GM19395 (cell line): Measurements from ENCODE around the gene ADCY9.

Experiments used
- ATAC-seq: cut with Tn5 transposase; IDR thresholded peaks from one replicate; pipeline ENCODE4 v1.9.1; 2021; ENCODE audit warnings: mild to moderate bottlenecking, moderate library complexity; ENCODE audit not compliant: unreplicated experiment

The ADCY9 gene

GRCh38 chr16:4008116-4008515 is 108.1 kb downstream of the ADCY9 start:
- ATAC-seq: no peak

GRCh38 chr16:4006397-4006999 is 109.7 kb downstream of the ADCY9 start:
- ATAC-seq: no peak

- ATAC-seq: no peak
These were observed 110.5 kb downstream of the ADCY9 start for GRCh38 chr16:4005731-4006130.

- no peak for ATAC-seq
These were observed 111.0 kb downstream of the ADCY9 start for GRCh38 chr16:4005281-4005680.

GRCh38 chr16:4004206-4004605 is 112.0 kb downstream of the ADCY9 start:
- no peak for ATAC-seq

- no peak for ATAC-seq
These were observed 112.7 kb downstream of the ADCY9 start for GRCh38 chr16:4003576-4003975.

GRCh38 chr16:4003166-4003565 is 113.1 kb downstream of the ADCY9 start:
- ATAC-seq: no peak

GRCh38 chr16:4002121-4002520 is 114.1 kb downstream of the ADCY9 start:
- no peak for ATAC-seq

GRCh38 chr16:3999479-4000325 is 116.5 kb downstream of the ADCY9 start:
- no peak for ATAC-seq

GRCh38 chr16:3998793-3999478 is 117.3 kb downstream of the ADCY9 start:
- ATAC-seq: no peak

GRCh38 chr16:3997231-3997841 is 118.9 kb downstream of the ADCY9 start:
- no peak for ATAC-seq

GRCh38 chr16:3995001-3995400 is 121.2 kb downstream of the ADCY9 start:
- ATAC-seq: no peak

- ATAC-seq: no peak
These were observed 123.0 kb downstream of the ADCY9 start for GRCh38 chr16:3993052-3993785.

- no peak for ATAC-seq
These were observed 123.8 kb downstream of the ADCY9 start for GRCh38 chr16:3992297-3993051.

- no peak for ATAC-seq
These were observed 127.4 kb downstream of the ADCY9 start for GRCh38 chr16:3988824-3989223.

- ATAC-seq: no peak
These were observed 128.2 kb downstream of the ADCY9 start for GRCh38 chr16:3988011-3988410.

- no peak for ATAC-seq
These were observed 129.0 kb downstream of the ADCY9 start for GRCh38 chr16:3987231-3987630.

GRCh38 chr16:3986235-3986544 is 130.1 kb downstream of the ADCY9 start:
- no peak for ATAC-seq

- no peak for ATAC-seq
These were observed 131.9 kb downstream of the ADCY9 start for GRCh38 chr16:3984111-3985060.
